ENCODE results near the gene TOM1. TPM values are rescaled to one million over a fixed set of nuclear protein-coding genes. Genes with fewer than 3 reads are reported as not detected.

The TOM1 gene
- total RNA-seq, 1 experiment from 2014 or later: 19.0 TPM

DNA sequence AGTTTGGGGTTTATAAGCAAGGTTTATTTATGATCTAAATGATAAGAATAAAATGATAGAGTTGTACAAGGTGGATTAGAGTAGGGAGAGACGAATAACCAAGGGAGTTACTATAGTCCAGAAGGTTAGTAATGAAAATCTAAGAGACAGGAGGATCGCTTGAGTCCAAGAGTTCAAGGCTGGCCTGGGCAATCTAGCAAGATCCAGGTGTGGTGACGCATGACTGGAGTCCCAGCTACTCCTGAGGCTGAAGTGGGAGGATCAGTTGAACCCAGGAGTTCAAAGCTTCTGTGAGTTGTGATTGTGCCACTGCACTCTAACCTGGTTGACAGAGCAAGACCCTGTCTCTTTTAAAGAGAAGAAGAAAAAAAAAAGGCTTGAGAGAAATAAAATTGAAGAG lies 30.1 kb upstream of the TOM1 start:
- H4K20me1 ChIP-seq (ENCODE audit: low read length): 0 out of 2 replicates have a peak, but pooled peaks cover 8% of the 10 kb centered on the region
- no peaks in the 10 kb centered on the region for H3K9me2 ChIP-seq (replicated peaks; ENCODE audit: low read length)
- BruUV-seq (replicated peaks): no TSS peak
- no peak overlapping the region for H3K27ac ChIP-seq (ENCODE audit: low read length)
- no peak overlapping the region for H3K4me3 ChIP-seq (ENCODE audit: low read length)
- no peaks in the 10 kb centered on the region for H3K9me3 ChIP-seq (ENCODE audit: low read length)
- peaks cover 31% of the 10 kb centered on the region for H3K79me2 ChIP-seq (ENCODE audit: low read length)
- no peaks in the 10 kb centered on the region for H3K4me1 ChIP-seq (ENCODE audit: insufficient read depth, low read length)
- H2AFZ ChIP-seq (ENCODE audit: low read length): no peak overlapping the region
- ChIA-PET CTCF (no interaction called here), POLR2A (ENCODE audit: unreplicated experiment) (no interaction called here)
- no peaks in the 10 kb centered on the region for H3F3A ChIP-seq (ENCODE audit: low read length, unreplicated experiment)
- DNase-seq: no peak
- H3K4me2 ChIP-seq (ENCODE audit: low read length): no peak overlapping the region
- TF ChIP-seq EZH2 (IDR thresholded peaks at IDR 0.05; ENCODE audit: low read length, unreplicated experiment): no peak
- TF ChIP-seq EZH2phosphoT487 (IDR thresholded peaks at IDR 0.05; ENCODE audit: borderline replicate concordance, low read length): no peak
- TF ChIP-seq, protein P1, sequence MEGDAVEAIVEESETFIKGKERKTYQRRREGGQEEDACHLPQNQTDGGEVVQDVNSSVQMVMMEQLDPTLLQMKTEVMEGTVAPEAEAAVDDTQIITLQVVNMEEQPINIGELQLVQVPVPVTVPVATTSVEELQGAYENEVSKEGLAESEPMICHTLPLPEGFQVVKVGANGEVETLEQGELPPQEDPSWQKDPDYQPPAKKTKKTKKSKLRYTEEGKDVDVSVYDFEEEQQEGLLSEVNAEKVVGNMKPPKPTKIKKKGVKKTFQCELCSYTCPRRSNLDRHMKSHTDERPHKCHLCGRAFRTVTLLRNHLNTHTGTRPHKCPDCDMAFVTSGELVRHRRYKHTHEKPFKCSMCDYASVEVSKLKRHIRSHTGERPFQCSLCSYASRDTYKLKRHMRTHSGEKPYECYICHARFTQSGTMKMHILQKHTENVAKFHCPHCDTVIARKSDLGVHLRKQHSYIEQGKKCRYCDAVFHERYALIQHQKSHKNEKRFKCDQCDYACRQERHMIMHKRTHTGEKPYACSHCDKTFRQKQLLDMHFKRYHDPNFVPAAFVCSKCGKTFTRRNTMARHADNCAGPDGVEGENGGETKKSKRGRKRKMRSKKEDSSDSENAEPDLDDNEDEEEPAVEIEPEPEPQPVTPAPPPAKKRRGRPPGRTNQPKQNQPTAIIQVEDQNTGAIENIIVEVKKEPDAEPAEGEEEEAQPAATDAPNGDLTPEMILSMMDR (conservative IDR thresholded peaks at IDR 0.05; ENCODE audit: low read depth, low read length): no peak
- intact Hi-C loops (cut with micrococcal nuclease): no loop called here
- no peak overlapping the region for H3K9ac ChIP-seq (ENCODE audit: low read length)
- H3K27me3 ChIP-seq (ENCODE audit: low read length): no peaks in the 10 kb centered on the region
- peaks cover 58% of the 10 kb centered on the region for H3K36me3 ChIP-seq (ENCODE audit: low read depth, low read length)
- no peak for ATAC-seq

DNA sequence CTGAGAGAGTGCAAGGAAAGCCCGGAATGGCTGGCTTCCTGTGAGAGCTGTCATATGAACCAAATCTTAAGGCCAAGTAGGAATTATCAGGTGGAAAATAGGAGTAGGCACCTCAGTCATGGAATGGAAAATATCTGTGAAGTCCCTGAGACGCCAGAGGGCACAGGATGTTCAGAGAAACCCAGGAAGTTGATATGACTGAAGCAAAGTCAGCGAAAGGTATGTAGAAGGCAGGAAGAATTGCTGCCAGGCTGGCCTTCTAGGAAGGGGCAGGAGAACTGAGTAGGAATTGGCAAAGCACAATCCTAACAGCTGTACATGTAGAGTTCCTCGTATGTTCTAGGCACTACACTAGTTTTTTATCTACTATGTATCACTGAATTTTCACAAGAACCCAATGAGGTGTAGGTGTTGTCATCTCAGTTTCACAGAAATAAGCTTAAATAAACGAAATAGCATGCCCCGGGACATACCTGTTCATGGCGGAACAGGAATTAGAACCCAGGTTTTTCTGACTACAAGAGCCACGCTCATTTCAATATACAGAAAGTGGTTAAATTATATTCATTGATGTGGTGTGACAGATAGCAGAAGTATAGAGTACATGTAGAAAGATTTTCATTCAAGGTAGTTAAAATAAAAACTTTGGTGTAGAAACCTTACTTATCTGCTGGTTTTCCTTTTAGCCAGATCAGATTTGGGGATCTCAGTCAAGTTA lies 25.4 kb upstream of the TOM1 start:
- ChIA-PET POLR2A (ENCODE audit: unreplicated experiment) (no interaction called here), CTCF (no interaction called here)
- intact Hi-C loops (cut with micrococcal nuclease): no loop called here
- no peaks in the 10 kb centered on the region for H3K27me3 ChIP-seq (ENCODE audit: low read length)
- H3K4me2 ChIP-seq (ENCODE audit: low read length): no peak overlapping the region
- no peaks in the 10 kb centered on the region for H3K9me3 ChIP-seq (ENCODE audit: low read length)
- no peak overlapping the region for H2AFZ ChIP-seq (ENCODE audit: low read length)
- DNase-seq (peak; percentile 5), ATAC-seq (no peak)
- no peaks in the 10 kb centered on the region for H4K20me1 ChIP-seq (ENCODE audit: low read length)
- no peaks in the 10 kb centered on the region for H3F3A ChIP-seq (ENCODE audit: low read length, unreplicated experiment)
- TF ChIP-seq, protein P1 (conservative IDR thresholded peaks at IDR 0.05; ENCODE audit: low read depth, low read length): no peak
- no peak for TF ChIP-seq EZH2phosphoT487 (IDR thresholded peaks at IDR 0.05; ENCODE audit: borderline replicate concordance, low read length)
- TF ChIP-seq EZH2 (IDR thresholded peaks at IDR 0.05; ENCODE audit: low read length, unreplicated experiment): no peak
- BruUV-seq (replicated peaks): no TSS peak
- peaks cover 21% of the 10 kb centered on the region; the same call in 1 of the 2 replicates for H3K79me2 ChIP-seq (ENCODE audit: low read length)
- no peak overlapping the region for H3K27ac ChIP-seq (ENCODE audit: low read length)
- H3K4me3 ChIP-seq (ENCODE audit: low read length): no peak overlapping the region
- peaks cover 4% of the 10 kb centered on the region; the same call in 1 of the 2 replicates for H3K4me1 ChIP-seq (ENCODE audit: insufficient read depth, low read length)
- H3K9me2 ChIP-seq (replicated peaks; ENCODE audit: low read length): no peaks in the 10 kb centered on the region
- H3K36me3 ChIP-seq (ENCODE audit: low read depth, low read length): peaks cover 29% of the 10 kb centered on the region
- no peak overlapping the region for H3K9ac ChIP-seq (ENCODE audit: low read length)

DNA sequence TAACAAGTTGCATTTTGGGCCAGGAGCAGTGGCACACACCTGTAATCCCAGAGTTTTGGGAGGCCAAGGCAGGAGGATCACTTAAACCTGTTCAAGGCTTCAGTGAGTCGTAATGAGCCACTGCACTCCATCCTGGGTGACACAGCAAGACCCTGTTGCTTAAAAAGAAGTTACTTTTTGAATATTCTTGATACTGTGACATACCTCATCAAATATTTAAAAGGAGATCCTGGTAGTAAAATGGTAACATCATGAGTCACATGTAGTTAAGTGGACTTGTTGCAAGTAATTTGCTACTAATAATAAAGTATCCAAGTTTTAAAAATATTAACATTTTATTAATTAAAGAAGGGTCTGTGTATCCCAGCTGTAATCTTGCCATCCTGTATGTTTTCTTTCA lies 24.1 kb upstream of the TOM1 start:
- CTCF ChIA-PET: no interaction called here
- no peaks in the 10 kb centered on the region for H4K20me1 ChIP-seq (ENCODE audit: low read length)

More for the DNA sequence above, 24.1 kb upstream of the TOM1 start:
- Histone ChIP-seq H3K79me2 (ENCODE audit: low read length) (peaks cover 29% of the 10 kb centered on the region; the same call in 1 of the 2 replicates), H2AFZ (ENCODE audit: low read length) (no peak overlapping the region), H3K36me3 (ENCODE audit: low read depth, low read length) (peaks cover 22% of the 10 kb centered on the region), H3K27ac (ENCODE audit: low read length) (no peak overlapping the region), H3K9me3 (ENCODE audit: low read length) (no peaks in the 10 kb centered on the region), H3K9me2 (replicated peaks; ENCODE audit: low read length) (no peaks in the 10 kb centered on the region), H3K4me1 (ENCODE audit: insufficient read depth, low read length) (peaks cover 4% of the 10 kb centered on the region; the same call in 1 of the 2 replicates), H3K4me3 (ENCODE audit: low read length) (no peak overlapping the region), H3K27me3 (ENCODE audit: low read length) (no peaks in the 10 kb centered on the region), H3K9ac (ENCODE audit: low read length) (no peak overlapping the region), H3K4me2 (ENCODE audit: low read length) (no peak overlapping the region), H3F3A (ENCODE audit: low read length, unreplicated experiment) (no peaks in the 10 kb centered on the region)
- intact Hi-C loops (cut with micrococcal nuclease): no loop called here
- DNase-seq (peak; percentile 58), ATAC-seq (peak; percentile 66)
- POLR2A ChIA-PET (ENCODE audit: unreplicated experiment): no interaction called here
- TF ChIP-seq, protein P1 (conservative IDR thresholded peaks at IDR 0.05; ENCODE audit: low read depth, low read length): no peak
- TF ChIP-seq EZH2phosphoT487 (IDR thresholded peaks at IDR 0.05; ENCODE audit: borderline replicate concordance, low read length): no peak
- TF ChIP-seq EZH2 (IDR thresholded peaks at IDR 0.05; ENCODE audit: low read length, unreplicated experiment): no peak
- BruUV-seq (replicated peaks): no TSS peak
